ENCODE results near the gene CDX1.

Gene CDX1

GRCh38 chr5:150143350-150144245 lies 23.0 kb upstream of the CDX1 start:
- in situ Hi-C loops (cut with MboI; ENCODE audit: low sequenced_read_pairs): no loop called here

- in situ Hi-C loops (cut with MboI; ENCODE audit: low sequenced_read_pairs): no loop called here
Measured at GRCh38 chr5:150144246-150144801, 22.3 kb upstream of the CDX1 start.

GRCh38 chr5:150144879-150145278 lies 21.7 kb upstream of the CDX1 start:
- in situ Hi-C loops (cut with MboI; ENCODE audit: low sequenced_read_pairs): no loop called here

GRCh38 chr5:150146235-150146634 lies 20.3 kb upstream of the CDX1 start:
- in situ Hi-C loops (cut with MboI; ENCODE audit: low sequenced_read_pairs): no loop called here

- in situ Hi-C loops (cut with MboI; ENCODE audit: low sequenced_read_pairs): no loop called here
Measured at GRCh38 chr5:150146862-150147601, 19.5 kb upstream of the CDX1 start.

- in situ Hi-C loops (cut with MboI; ENCODE audit: low sequenced_read_pairs): no loop called here
Measured at GRCh38 chr5:150147670-150148069, 18.9 kb upstream of the CDX1 start.

- in situ Hi-C loops (cut with MboI; ENCODE audit: low sequenced_read_pairs): no loop called here
Measured at GRCh38 chr5:150148117-150148927, 18.3 kb upstream of the CDX1 start.

- in situ Hi-C loops (cut with MboI; ENCODE audit: low sequenced_read_pairs): no loop called here
Measured at GRCh38 chr5:150149618-150150017, 17.0 kb upstream of the CDX1 start.

GRCh38 chr5:150152636-150153462 lies 13.7 kb upstream of the CDX1 start:
- in situ Hi-C loops (cut with MboI; ENCODE audit: low sequenced_read_pairs): no loop called here

GRCh38 chr5:150153483-150153882 lies 13.1 kb upstream of the CDX1 start:
- in situ Hi-C loops (cut with MboI; ENCODE audit: low sequenced_read_pairs): no loop called here

GRCh38 chr5:150153957-150154617 lies 12.5 kb upstream of the CDX1 start:
- in situ Hi-C loops (cut with MboI; ENCODE audit: low sequenced_read_pairs): no loop called here

- in situ Hi-C loops (cut with MboI; ENCODE audit: low sequenced_read_pairs): no loop called here
Measured at GRCh38 chr5:150154618-150155128, 11.9 kb upstream of the CDX1 start.

GRCh38 chr5:150155258-150156026 lies 11.1 kb upstream of the CDX1 start, which contains the start of gene PDGFRB:
TSS of gene PDGFRB (minus strand) at chr5:150155845. CDS start at chr5:150137047, 18,798 bp downstream.
- in situ Hi-C loops (cut with MboI; ENCODE audit: low sequenced_read_pairs): no loop called here

- in situ Hi-C loops (cut with MboI; ENCODE audit: low sequenced_read_pairs): no loop called here
Measured at GRCh38 chr5:150156027-150156368, 10.6 kb upstream of the CDX1 start.

- in situ Hi-C loops (cut with MboI; ENCODE audit: low sequenced_read_pairs): no loop called here
Measured at GRCh38 chr5:150156540-150156939, 10.0 kb upstream of the CDX1 start.

GRCh38 chr5:150157168-150157567 lies 9.4 kb upstream of the CDX1 start:
- in situ Hi-C loops (cut with MboI; ENCODE audit: low sequenced_read_pairs): no loop called here

GRCh38 chr5:150158170-150158949 lies 8.2 kb upstream of the CDX1 start:
- in situ Hi-C loops (cut with MboI; ENCODE audit: low sequenced_read_pairs): no loop called here

GRCh38 chr5:150159031-150159430 lies 7.5 kb upstream of the CDX1 start:
- in situ Hi-C loops (cut with MboI; ENCODE audit: low sequenced_read_pairs): no loop called here

Data from HL-60/S4 (cell line).